ENCODE data around the gene SLC38A11. TPM values are rescaled to one million over a fixed set of nuclear protein-coding genes. Genes with fewer than 3 reads are reported as not detected.

The SLC38A11 gene
- total RNA-seq, 1 donor from 2014 or later = 2.4 TPM

Other genes with a start within 250 kb of the SLC38A11 start
- gene COBLL1, start 113.7 kb downstream of the SLC38A11 start, total RNA-seq = 207 TPM
- gene SCN3A, start 248.5 kb upstream of the SLC38A11 start, total RNA-seq = 0.83 TPM

Measured in ureter (tissue), 1 donor.